Ovary (tissue), 9 donors: Measurements from ENCODE around the gene RARRES1. TPM values are rescaled to one million over a fixed set of nuclear protein-coding genes. Genes with fewer than 3 reads are reported as not detected.
A peak's percentile ranks its signal among the peaks of the same experiment; 100 is the strongest.

Experiments used
- DNase-seq, 5 donors: peaks; one replicate each; pipeline ENCODE4 v3.0.0-alpha.2; 2019 to 2020
- H3K27ac ChIP-seq, 2 donors: fragments of 200-600 bp; one replicate each; pipeline versions ENCODE4 v1.5.1 to v1.8.0; 2019 to 2022
- H3K27me3 ChIP-seq: fragments of 200-600 bp; one replicate; pipeline ENCODE4 v1.8.0; 2022
- H3K36me3 ChIP-seq: fragments of 200-600 bp; sonication (generic); one replicate; pipeline ENCODE4 v1.5.1; 2019
- H3K4me1 ChIP-seq: one replicate; pipeline ENCODE4 v1.8.1; 2013; ENCODE audit warnings: mild to moderate bottlenecking, moderate library complexity; ENCODE audit not compliant: insufficient read depth
- H3K4me3 ChIP-seq: fragments of 200-600 bp; sonication (generic); one replicate; pipeline ENCODE4 v1.5.1; 2017
- H3K9me3 ChIP-seq, 2 donors: fragments of 200-600 bp in 1 of 2; sonication (generic) in 1 of 2; one replicate each; pipeline versions ENCODE4 v1.5.1 to v1.8.1; 2013 to 2019; ENCODE audit warnings: mild to moderate bottlenecking in 1 of 2, moderate library complexity in 1 of 2
- CTCF ChIP-seq, 3 donors: fragments of 450-650 bp in 2 of 3; fragments of 200-600 bp in 1 of 3; IDR thresholded peaks; one replicate each; pipeline versions ENCODE4 v1.5.1 to v1.8.0; 2016 to 2022; ENCODE audit warnings: antibody characterized with exemption in 3 of 3, mild to moderate bottlenecking in 1 of 3
- EP300 ChIP-seq: sonication (generic); formaldehyde crosslinking; IDR thresholded peaks from one replicate; pipeline ENCODE4 v1.6.1; 2017; ENCODE audit warnings: antibody characterized with exemption
- POLR2A ChIP-seq: fragments of 450-650 bp; IDR thresholded peaks from one replicate; pipeline ENCODE4 v1.6.1; 2017; ENCODE audit warnings: antibody characterized with exemption, mild to moderate bottlenecking, moderate library complexity
- WGBS, 3 donors: extraction: QIAGEN DNeasy Blood & Tissue Kit in 1 of 3; methylation state at CpG; one replicate each; pipeline versions ENCODE4 v1.1.5 to v1.1.7; 2013 to 2017; 5-methylcytosine and 5-hydroxymethylcytosine counted together
- intact Hi-C, 4 donors: fragments of 100-400 bp; cut with DNase I; formaldehyde crosslinking; loops; one replicate each; pipeline versions ENCODE4 v1.11.0 to v1.15.1; 2022 to 2023
- polyA plus RNA-seq, 2 donors: library from polyadenylated mRNA; stranded (reverse); fragments of 200-250 nt in 1 of 2; fragments of 350-450 nt in 1 of 2; fragmentation: Illumina TruSeq in 1 of 2; extraction: RNeasy Lipid Tissue Mini Kit (QIAGEN cat#74804) in 1 of 2; gene quantifications; one replicate each; pipeline ENCODE4 v1.2.3, GENCODE V29; 2013 to 2014
- total RNA-seq, 7 donors: library from RNA; depleted of rRNA in 2 of 7; stranded (reverse); fragments of >200 nt in 2 of 7; fragmentation: NEBNext Ultra II Directional in 3 of 7; extraction: Animal tissue kit (Norgen Biotek cat#: 25700) in 3 of 7; gene quantifications; one replicate each; pipeline versions ENCODE4 v1.1.0 to v1.2.4, GENCODE V29; 2016 to 2023
- donor health status: DM: no; HTN: no; CAD: no; lungs with moderate emphysema.
- donor health status: DM: no; HTN: no; CAD: no.
- donor health status: Bipolar disorder and iron deficiency.
- donor health status: DM: yes; HTN: yes; CAD: no.
- donor health status: DM: no; HTN: no; CAD: no.
- donor health status: DM: yes; HTN: yes; CAD: no.

The RARRES1 gene
- total and polyA plus RNA-seq, 9 donors: 11.1 to 283 (median 50.6) TPM

DNA sequence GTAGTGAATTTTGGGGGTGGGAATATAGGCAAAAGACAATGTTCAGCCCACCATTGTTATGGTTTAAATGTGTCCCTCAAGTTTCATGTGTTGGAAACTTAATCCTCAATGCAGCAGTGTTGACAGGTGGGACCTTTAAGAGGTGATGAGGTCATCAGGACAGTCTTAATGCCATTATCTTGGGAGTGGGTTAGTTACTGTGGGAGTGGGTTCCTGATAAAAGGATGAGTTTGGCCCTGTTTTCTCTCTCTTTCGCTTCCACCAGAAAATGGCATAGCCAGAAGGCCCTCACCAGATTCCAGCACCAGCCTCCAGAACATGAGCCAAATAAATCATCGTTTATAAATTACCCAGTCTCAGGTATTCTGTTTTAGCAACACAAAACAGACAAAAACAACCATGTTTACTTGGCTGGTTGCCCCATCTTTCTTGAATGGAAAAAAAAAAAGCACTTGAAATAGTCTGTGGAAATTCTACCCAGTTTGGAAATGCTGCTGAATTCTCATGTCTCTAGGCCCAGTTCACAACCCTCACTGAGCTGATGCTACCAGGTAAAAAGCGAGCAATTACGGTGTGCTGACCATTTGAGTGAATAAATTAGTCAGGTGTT lies 38.6 kb upstream of the RARRES1 start:
- DNase-seq: no peak
- H3K9me3 ChIP-seq: no peaks in the 10 kb centered on the region
- no peak for TF ChIP-seq CTCF (IDR thresholded peaks at IDR 0.05)
- no peak for TF ChIP-seq EP300
- TF ChIP-seq POLR2A: no peak
- no peaks in the 10 kb centered on the region for H3K27me3 ChIP-seq
- peaks cover 18% of the 10 kb centered on the region for H3K4me1 ChIP-seq
- WGBS, 3 donors: 80 to 86% (median 81%) methylated on average over 4 of the region's 4 CpGs
- intact Hi-C loops: loop anchor here in 2 of 4 donors (5.0 kb wide), 2 partner anchors 39 to 44 kb away; partner anchors contain the start of gene RARRES1 (in 1 of the 2)
- H3K4me3 ChIP-seq: no peak overlapping the region
- peak overlapping the region; percentile 30 to 79 for H3K27ac ChIP-seq
- H3K36me3 ChIP-seq: no peaks in the 10 kb centered on the region

- H3K27me3 ChIP-seq: no peaks in the 10 kb centered on the region
- peaks cover 18% of the 10 kb centered on the region for H3K4me1 ChIP-seq
- H3K36me3 ChIP-seq: no peaks in the 10 kb centered on the region
- TF ChIP-seq POLR2A: no peak
- no peak for TF ChIP-seq CTCF (IDR thresholded peaks at IDR 0.05)
- no peak for TF ChIP-seq EP300
- WGBS, 3 donors: 39 to 56% (median 50%) methylated on average over 10 of the region's 10 CpGs
- peak overlapping the region; percentile 30 to 79 for H3K27ac ChIP-seq
- H3K4me3 ChIP-seq: no peak overlapping the region
- no peaks in the 10 kb centered on the region for H3K9me3 ChIP-seq
- peak in 1 of 5 donors; percentile 26 for DNase-seq
- intact Hi-C loops: loop anchor here in 2 of 4 donors (5.0 kb wide), 2 partner anchors 38 to 43 kb away; partner anchors contain the start of gene RARRES1 (in 1 of the 2)
Observed at GRCh38 chr3:158769952-158770740, 37.9 kb upstream of the RARRES1 start.

DNA sequence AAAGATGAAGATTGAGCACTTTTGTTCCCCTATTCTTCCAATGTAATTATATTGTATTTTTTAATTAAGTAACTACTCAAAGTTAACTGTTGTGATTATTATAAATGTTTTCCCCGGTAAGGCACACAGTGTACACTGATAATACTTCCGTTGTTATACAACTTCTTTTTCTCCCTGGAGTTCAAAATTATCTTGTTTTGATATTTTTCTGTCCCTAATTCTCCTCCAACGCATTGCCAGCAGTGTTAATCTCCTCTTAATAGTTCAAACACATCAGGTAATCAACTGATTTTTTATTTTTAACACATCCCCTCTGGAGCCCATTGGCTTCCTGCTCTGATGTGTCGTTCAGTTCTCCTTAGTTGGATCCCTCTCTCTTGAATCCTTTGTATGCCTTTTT lies 37.3 kb upstream of the RARRES1 start:
- Histone ChIP-seq H3K9me3 (no peaks in the 10 kb centered on the region), H3K27ac (peak overlapping the region in 1 of 2 donors; percentile 79), H3K4me1 (peaks cover 18% of the 10 kb centered on the region), H3K36me3 (no peaks in the 10 kb centered on the region), H3K4me3 (no peak overlapping the region), H3K27me3 (no peaks in the 10 kb centered on the region)
- DNase-seq: peak in 1 of 5 donors; percentile 26
- TF ChIP-seq POLR2A (no peak), CTCF (IDR thresholded peaks at IDR 0.05) (no peak), EP300 (no peak)
- 6 to 9% (median 7%) methylated on average over 4 of the region's 4 CpGs for WGBS, 3 donors
- intact Hi-C loops: no loop called here

DNA sequence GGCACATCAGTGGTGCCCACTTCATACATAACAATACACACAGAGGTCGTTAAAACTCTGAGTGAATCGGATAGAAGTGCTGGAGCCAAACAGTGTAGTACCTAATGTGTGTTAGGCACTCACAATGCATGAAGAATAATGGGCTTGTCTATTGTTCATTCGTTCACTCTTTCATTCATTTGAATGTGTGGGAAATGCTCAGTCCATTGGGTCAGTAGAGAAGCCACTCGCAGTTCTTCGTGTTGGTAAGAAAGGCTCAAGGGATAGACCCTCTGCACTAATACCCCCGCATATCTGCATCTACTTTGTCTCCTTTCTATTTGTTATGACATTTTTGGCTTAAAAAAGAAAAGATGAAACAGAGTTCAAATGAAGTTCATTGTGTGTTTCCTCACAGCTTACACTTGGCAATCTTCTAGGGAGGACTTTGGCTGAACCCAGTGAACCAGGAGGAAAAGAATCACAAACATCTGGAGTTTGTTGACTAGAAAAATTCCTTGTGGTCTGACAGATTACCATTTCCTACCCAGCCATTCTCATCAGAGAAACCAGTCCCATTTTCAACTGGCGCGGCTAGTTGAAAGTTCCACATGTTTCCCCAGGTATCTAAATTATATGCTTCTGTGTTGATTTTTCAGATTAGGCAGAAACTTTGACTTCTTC lies 36.8 kb upstream of the RARRES1 start:
- intact Hi-C loops: no loop called here
- WGBS, 3 donors: 4 to 10% (median 5%) methylated on average over 8 of the region's 8 CpGs

More for the DNA sequence above, 36.8 kb upstream of the RARRES1 start:
- Histone ChIP-seq H3K27ac (peak overlapping the region; percentile 24 to 79), H3K4me1 (peaks cover 18% of the 10 kb centered on the region), H3K27me3 (no peaks in the 10 kb centered on the region), H3K4me3 (no peak overlapping the region), H3K36me3 (no peaks in the 10 kb centered on the region), H3K9me3 (no peaks in the 10 kb centered on the region)
- DNase-seq: peak in 4 of 5 donors; percentile 29 to 66 (median 52)
- TF ChIP-seq POLR2A (no peak), CTCF (IDR thresholded peaks at IDR 0.05) (no peak), EP300 (no peak)
